Epithelial cell of esophagus (primary cell): ENCODE measurements around the gene VPS72.

Source experiments
- DNase-seq: peaks from one replicate; pipeline ENCODE4 v3.0.0; 2010; ENCODE audit warnings: low read depth
- H3K4me3 ChIP-seq: 2 replicates; pipeline ENCODE4 v1.5.1; 2011; ENCODE audit warnings: mild to moderate bottlenecking, low read length, control low read depth
- TF ChIP-seq, protein P1 (sequence below): IDR thresholded peaks from 2 replicates; pipeline ENCODE4 v1.5.1; 2011; ENCODE audit warnings: low read depth, mild to moderate bottlenecking, low read length, control low read depth, inconsistent platforms; ENCODE audit not compliant: insufficient read depth; ENCODE audit errors: missing control alignments

VPS72 gene

DNA sequence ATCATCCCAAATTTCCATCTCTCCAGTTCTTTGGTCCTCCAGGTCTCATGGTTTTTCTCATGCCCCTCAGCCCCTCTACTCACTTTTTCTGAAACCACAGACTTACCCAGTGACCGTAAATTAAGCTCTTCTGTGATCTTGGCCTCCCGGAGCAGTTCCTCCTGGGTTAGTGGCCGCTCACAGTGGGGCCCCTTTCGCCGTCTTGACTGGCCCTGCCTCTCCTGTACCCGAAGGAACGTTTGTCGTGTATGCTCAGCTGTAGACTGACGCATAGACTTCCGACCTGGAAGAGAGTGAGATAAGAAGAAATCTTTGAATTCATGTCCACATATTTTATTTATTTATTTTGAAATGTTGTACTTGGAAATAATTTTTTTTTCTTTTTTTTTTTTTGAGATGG, 5.8 kb downstream of the VPS72 start:
- DNase-seq = no peak
- TF ChIP-seq, protein P1, sequence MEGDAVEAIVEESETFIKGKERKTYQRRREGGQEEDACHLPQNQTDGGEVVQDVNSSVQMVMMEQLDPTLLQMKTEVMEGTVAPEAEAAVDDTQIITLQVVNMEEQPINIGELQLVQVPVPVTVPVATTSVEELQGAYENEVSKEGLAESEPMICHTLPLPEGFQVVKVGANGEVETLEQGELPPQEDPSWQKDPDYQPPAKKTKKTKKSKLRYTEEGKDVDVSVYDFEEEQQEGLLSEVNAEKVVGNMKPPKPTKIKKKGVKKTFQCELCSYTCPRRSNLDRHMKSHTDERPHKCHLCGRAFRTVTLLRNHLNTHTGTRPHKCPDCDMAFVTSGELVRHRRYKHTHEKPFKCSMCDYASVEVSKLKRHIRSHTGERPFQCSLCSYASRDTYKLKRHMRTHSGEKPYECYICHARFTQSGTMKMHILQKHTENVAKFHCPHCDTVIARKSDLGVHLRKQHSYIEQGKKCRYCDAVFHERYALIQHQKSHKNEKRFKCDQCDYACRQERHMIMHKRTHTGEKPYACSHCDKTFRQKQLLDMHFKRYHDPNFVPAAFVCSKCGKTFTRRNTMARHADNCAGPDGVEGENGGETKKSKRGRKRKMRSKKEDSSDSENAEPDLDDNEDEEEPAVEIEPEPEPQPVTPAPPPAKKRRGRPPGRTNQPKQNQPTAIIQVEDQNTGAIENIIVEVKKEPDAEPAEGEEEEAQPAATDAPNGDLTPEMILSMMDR = no peak
- H3K4me3 ChIP-seq = no peak overlapping the region

DNA sequence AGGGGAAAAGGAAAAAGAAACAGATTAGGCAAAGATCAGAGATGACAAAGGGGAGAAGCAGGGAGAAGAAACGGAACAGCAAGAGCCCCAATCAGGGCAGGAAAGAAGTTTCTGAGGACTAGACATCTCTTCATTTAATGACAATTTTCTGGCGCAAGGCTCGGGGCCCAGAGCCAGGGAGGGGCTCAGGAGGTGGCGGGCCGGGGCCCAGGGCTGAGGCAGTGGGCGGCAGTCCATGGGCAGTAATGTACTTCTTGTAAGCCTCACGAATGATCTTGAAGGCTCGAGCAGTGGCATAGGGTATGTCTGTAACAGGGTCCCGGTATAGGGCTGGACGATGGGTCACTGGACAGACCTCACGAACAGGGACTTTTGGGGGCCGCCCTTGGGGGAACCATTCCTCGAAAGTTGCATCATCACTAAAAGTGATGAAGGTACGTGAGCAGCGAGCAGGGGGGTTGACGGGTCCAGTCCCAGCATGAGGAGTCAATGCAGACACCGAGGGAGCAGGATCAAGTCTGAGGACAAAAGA, 13.4 kb downstream of the VPS72 start:
- TF ChIP-seq, protein P1 = no peak
- no peak overlapping the region for H3K4me3 ChIP-seq
- no peak for DNase-seq

DNA sequence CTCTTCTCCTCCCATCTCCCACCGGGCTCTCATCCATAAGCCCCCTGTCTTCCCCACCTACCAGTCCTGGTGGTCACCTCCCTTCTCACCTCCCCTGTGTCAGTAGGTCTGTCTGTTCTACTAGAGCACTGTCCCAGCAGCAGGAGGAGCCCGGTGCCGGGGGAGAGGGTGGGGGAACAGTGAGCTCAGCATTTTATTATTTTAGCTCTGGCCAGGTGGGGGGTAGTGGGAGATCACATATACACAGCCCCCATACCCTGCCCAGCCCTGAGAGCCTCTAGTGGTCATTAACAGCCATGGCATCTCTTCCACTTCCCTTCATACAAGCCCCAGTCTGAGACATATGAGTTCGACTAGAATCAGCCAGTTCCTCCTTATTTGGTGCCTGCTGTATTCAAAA, 14.1 kb downstream of the VPS72 start, which contains the start of gene TMOD4:
Gene TMOD4, minus strand, starts transcription at position 119 of the 400 bp plus-strand sequence. CDS start 1,106 bp downstream, outside the sequence.
- no peak within 1 kb of the TSS for H3K4me3 ChIP-seq
- peak; percentile 25 for DNase-seq
- TF ChIP-seq, protein P1 = peak; percentile 63

DNA sequence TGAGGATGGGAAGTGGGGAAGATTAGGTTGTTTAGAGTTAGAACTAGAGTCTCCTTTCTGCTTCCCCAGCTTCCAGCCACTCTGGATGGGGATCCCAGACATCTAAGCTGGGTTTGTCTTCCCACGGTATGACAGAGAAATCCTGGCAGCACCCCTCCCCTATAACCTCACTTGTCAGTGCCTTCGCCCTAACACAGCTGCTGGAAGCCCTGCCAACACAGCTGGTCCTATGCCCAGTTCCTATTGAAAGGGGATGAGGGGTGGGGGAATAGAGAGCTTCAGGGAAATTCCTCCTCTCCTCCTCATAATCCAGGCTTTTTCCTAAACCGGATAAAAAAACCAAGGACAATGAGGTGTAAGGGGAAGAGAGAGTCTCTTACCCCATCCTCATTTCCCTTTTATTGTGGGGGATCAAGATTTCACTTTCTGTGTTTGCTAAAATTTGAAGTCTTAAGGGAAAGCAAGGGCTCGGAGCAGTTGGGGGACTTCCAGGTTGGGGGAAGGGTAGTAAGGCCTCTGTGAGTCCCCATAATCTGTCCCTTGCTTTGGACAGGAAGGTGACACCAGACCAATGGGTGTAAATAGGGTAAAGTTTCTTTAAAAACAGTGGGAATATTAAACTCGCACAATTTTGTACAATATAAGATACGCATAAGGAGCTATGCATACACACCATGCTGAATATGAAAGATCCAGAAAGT, 14.8 kb downstream of the VPS72 start:
- TF ChIP-seq, protein P1 = no peak
- DNase-seq = no peak
- no peak overlapping the region for H3K4me3 ChIP-seq

DNA sequence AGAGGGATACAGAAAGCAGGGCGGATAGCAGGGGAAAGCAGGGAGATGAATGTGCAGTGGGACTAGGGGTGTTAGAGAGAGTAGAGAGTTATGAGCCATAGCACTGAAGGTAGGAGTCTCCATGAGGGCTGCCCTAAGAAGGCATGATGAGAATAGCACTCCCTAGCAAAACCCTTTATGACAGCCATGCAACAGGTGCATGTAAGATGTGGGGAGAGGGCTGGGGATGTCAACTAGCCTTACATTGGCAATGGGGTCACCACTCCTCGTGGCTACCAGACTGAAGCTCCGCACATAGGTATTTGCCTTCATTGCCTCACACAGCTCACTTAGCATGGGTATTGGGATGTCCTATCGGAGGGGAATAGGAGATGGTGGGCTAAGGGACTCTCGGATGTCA, 18.8 kb downstream of the VPS72 start:
- no peak overlapping the region for H3K4me3 ChIP-seq
- no peak for DNase-seq
- TF ChIP-seq, protein P1 = no peak

DNA sequence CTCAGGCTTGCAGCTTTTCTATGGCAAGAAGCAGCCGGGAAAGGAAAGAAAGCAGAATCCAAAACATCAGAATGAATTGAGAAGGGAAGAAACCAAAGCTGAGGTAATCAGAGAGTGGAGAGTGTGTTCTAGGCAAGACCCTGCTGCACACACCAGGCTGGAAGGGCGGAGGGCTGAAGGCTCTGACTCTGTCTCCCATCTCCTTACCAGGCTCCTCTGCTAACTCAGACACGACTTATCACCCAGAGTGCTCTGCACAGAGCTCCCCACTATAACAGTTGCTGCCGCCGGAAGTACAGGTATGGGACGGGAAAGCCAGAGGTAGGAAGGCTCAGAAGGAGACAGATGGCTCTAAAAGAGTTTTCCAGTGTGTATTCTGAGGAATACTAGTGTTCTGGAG, 22.9 kb downstream of the VPS72 start:
- TF ChIP-seq, protein P1 = no peak
- no peak for DNase-seq
- peak overlapping the region; percentile 100 for H3K4me3 ChIP-seq
